HG03354 (cell line): ENCODE measurements around the gene CNTNAP2.

ENCODE experiments used
- ATAC-seq: cut with Tn5 transposase; IDR thresholded peaks from one replicate; pipeline ENCODE4 v1.9.1; 2021; ENCODE audit warnings: mild to moderate bottlenecking; ENCODE audit not compliant: unreplicated experiment, poor library complexity, severe bottlenecking

CNTNAP2 gene

GRCh38 chr7:146405737-146406136, 289.1 kb downstream of the CNTNAP2 start:
- ATAC-seq, result no peak

- ATAC-seq, result no peak
These were observed 295.4 kb downstream of the CNTNAP2 start for GRCh38 chr7:146411975-146412374.

- ATAC-seq, result no peak
These were observed 296.2 kb downstream of the CNTNAP2 start for GRCh38 chr7:146412781-146413180.

GRCh38 chr7:146414373-146414772, 297.8 kb downstream of the CNTNAP2 start:
- ATAC-seq, result no peak

GRCh38 chr7:146414937-146415336, 298.3 kb downstream of the CNTNAP2 start:
- ATAC-seq, result no peak

GRCh38 chr7:146417176-146417575, 300.6 kb downstream of the CNTNAP2 start:
- no peak for ATAC-seq

- ATAC-seq, result no peak
These were observed 306.8 kb downstream of the CNTNAP2 start for GRCh38 chr7:146423446-146423845.

- no peak for ATAC-seq
These were observed 307.5 kb downstream of the CNTNAP2 start for GRCh38 chr7:146424084-146424483.

GRCh38 chr7:146433501-146433900, 316.9 kb downstream of the CNTNAP2 start:
- no peak for ATAC-seq

GRCh38 chr7:146443102-146443501, 326.5 kb downstream of the CNTNAP2 start:
- no peak for ATAC-seq

GRCh38 chr7:146449625-146450024, 333.0 kb downstream of the CNTNAP2 start:
- no peak for ATAC-seq

- no peak for ATAC-seq
These were observed 338.6 kb downstream of the CNTNAP2 start for GRCh38 chr7:146455091-146455655.

GRCh38 chr7:146479040-146479439, 362.4 kb downstream of the CNTNAP2 start:
- no peak for ATAC-seq

- ATAC-seq, result no peak
These were observed 369.9 kb downstream of the CNTNAP2 start for GRCh38 chr7:146486519-146486918.

GRCh38 chr7:146492017-146492416, 375.4 kb downstream of the CNTNAP2 start:
- no peak for ATAC-seq

GRCh38 chr7:146494952-146495596, 378.5 kb downstream of the CNTNAP2 start:
- no peak for ATAC-seq

- no peak for ATAC-seq
These were observed 380.1 kb downstream of the CNTNAP2 start for GRCh38 chr7:146496657-146497056.

- ATAC-seq, result no peak
These were observed 383.4 kb downstream of the CNTNAP2 start for GRCh38 chr7:146499970-146500369.

GRCh38 chr7:146503844-146504243, 387.2 kb downstream of the CNTNAP2 start:
- ATAC-seq, result no peak

- no peak for ATAC-seq
These were observed 393.6 kb downstream of the CNTNAP2 start for GRCh38 chr7:146510088-146510680.

GRCh38 chr7:146514304-146514703, 397.7 kb downstream of the CNTNAP2 start:
- no peak for ATAC-seq
